ENCODE results near the gene ZNF814.
"Not testable (repeated sequence)": the region's sequence is repeated elsewhere in the genome, so short reads cannot be mapped to it uniquely, and the experiment has no call there.

DNA sequence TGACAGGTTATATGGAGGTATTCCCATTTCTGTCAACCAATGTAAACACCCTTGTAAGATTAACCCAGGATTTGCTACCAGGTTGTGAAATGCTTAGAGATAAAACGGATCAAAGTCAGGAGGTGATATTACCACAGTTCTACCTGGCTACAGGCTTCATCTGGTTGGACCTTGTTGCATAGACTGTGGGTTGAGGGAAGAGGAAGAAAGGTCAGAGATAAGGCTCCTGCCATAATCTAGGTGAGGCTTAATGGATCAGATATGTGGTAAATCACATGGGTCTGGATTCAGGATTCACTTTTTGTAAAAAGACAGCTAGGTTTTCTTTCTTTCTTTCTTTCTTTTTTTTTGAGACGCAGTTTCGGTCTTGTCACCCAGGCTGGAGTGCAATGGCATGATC, 67.3 kb downstream of the ZNF814 start:
- not testable (repeated sequence) for TF ChIP-seq EZH2phosphoT487 (IDR thresholded peaks at IDR 0.05; ENCODE audit: insufficient read depth, low read depth); EZH2 (IDR thresholded peaks at IDR 0.05; ENCODE audit: insufficient read depth, poor library complexity, severe bottlenecking)
